Panc1 (cell line): ENCODE results near the gene SEC11A. TPM values are rescaled to one million over a fixed set of nuclear protein-coding genes. Genes with fewer than 3 reads are reported as not detected.

ENCODE experiments used
- ATAC-seq: fragments of 200-7000 bp; cut with Tn5 transposase; 2 replicates; pipeline ENCODE4 v1.9.1; 2020; ENCODE audit warnings: mild to moderate bottlenecking, moderate library complexity
- BruUV-seq: library from RNA; stranded (reverse); fragments of 400-500 nt; replicated peaks from 2 replicates; lab custom pipeline; 2021; lab: Mats Ljungman, UMichigan
- CTCF ChIA-PET: fragments of 300-600 bp; sonication (Branson Sonifier 250); formaldehyde crosslinking; loops from one replicate; lab custom pipeline; 2022; ENCODE audit warnings: antibody characterized with exemption; lab: Charles Lee
- POLR2A ChIA-PET: fragments of 300-600 bp; sonication (Branson Sonifier 250); formaldehyde crosslinking; loops from one replicate; lab custom pipeline; 2022; ENCODE audit warnings: antibody characterized with exemption; lab: Charles Lee
- DNase-seq: peaks from one replicate; pipeline ENCODE4 v3.0.0-alpha.2; 2010; ENCODE audit warnings: low read depth, low spot score
- H3K27ac ChIP-seq: 2 replicates; pipeline ENCODE4 v1.5.1; 2011; ENCODE audit warnings: mild to moderate bottlenecking, low read length, inconsistent platforms
- H3K27me3 ChIP-seq: fragments of 200-500 bp; sonication (Bioruptor generic); 2 replicates; pipeline ENCODE4 v1.6.0; 2014; ENCODE audit warnings: low read length, inconsistent platforms; ENCODE audit not compliant: control insufficient read depth, insufficient read depth
- H3K36me3 ChIP-seq: fragments of 200-500 bp; sonication (Bioruptor generic); 2 replicates; pipeline ENCODE4 v1.5.1; 2014; ENCODE audit warnings: inconsistent platforms, mild to moderate bottlenecking, low read length, moderate library complexity; ENCODE audit not compliant: control insufficient read depth, insufficient read depth
- H3K4me1 ChIP-seq: 2 replicates; pipeline ENCODE4 v1.5.1; 2011; ENCODE audit warnings: inconsistent platforms, mild to moderate bottlenecking, low read length, moderate library complexity; ENCODE audit not compliant: control insufficient read depth, insufficient read depth
- H3K4me3 ChIP-seq, 2 experiments: 2 replicates each; pipeline ENCODE4 v1.5.1; 2011 to 2012; ENCODE audit warnings: low read depth in 2 of 2, low read length in 2 of 2, mild to moderate bottlenecking in 2 of 2, inconsistent platforms in 1 of 2, moderate library complexity in 1 of 2
- H3K9me3 ChIP-seq: fragments of 200-500 bp; sonication (Bioruptor generic); 2 replicates; pipeline ENCODE4 v1.5.1; 2014; ENCODE audit warnings: low read depth, mild to moderate bottlenecking, inconsistent platforms, low read length, moderate library complexity; ENCODE audit not compliant: control insufficient read depth, insufficient read depth
- POLR2AphosphoS5 ChIP-seq: IDR thresholded peaks from 2 replicates; pipeline ENCODE4 v1.6.1; 2012; ENCODE audit warnings: mild to moderate bottlenecking, low read depth, low read length, moderate library complexity
- SIN3A ChIP-seq: IDR thresholded peaks from 2 replicates; pipeline ENCODE4 v1.6.1; 2012; ENCODE audit warnings: low read depth, mild to moderate bottlenecking, low read length, moderate library complexity, borderline replicate concordance; ENCODE audit not compliant: insufficient read depth
- TCF7L2 ChIP-seq: IDR thresholded peaks from 2 replicates; pipeline ENCODE4 v1.6.1; 2011; ENCODE audit warnings: mild to moderate bottlenecking, low read depth, low read length, inconsistent platforms
- in situ Hi-C: cut with HindIII; loops from 2 replicates; pipeline ENCODE4 v1.10.0; 2016; ENCODE audit warnings: low sequenced_read_pairs, low pct_unique_long_range_greater_than_20kb
- intact Hi-C: fragments of 100-400 bp; cut with micrococcal nuclease; formaldehyde crosslinking; loops from one replicate; pipeline ENCODE4 v1.10.0; 2022; ENCODE audit not compliant: unreplicated experiment
- total RNA-seq: library from RNA; stranded (reverse); gene quantifications from one replicate; pipeline ENCODE4 v1.2.1, GENCODE V29; 2021; ENCODE audit not compliant: unreplicated experiment
- TF ChIP-seq, protein P1 (sequence below): fragments of 450-650 bp; IDR thresholded peaks from 2 replicates; pipeline ENCODE4 v1.5.1; 2017; ENCODE audit warnings: mild to moderate bottlenecking
- TF ChIP-seq, protein P2 (sequence below), 2 experiments: IDR thresholded peaks; 2 replicates each; pipeline ENCODE4 v1.6.1; 2011 to 2012; ENCODE audit warnings: low read depth in 2 of 2, control low read depth in 1 of 2, low read length in 1 of 2, mild to moderate bottlenecking in 1 of 2, moderate library complexity in 1 of 2; ENCODE audit not compliant: insufficient read depth in 1 of 2

SEC11A gene
- total RNA-seq, 1 experiment from 2014 or later = 164 TPM

DNA sequence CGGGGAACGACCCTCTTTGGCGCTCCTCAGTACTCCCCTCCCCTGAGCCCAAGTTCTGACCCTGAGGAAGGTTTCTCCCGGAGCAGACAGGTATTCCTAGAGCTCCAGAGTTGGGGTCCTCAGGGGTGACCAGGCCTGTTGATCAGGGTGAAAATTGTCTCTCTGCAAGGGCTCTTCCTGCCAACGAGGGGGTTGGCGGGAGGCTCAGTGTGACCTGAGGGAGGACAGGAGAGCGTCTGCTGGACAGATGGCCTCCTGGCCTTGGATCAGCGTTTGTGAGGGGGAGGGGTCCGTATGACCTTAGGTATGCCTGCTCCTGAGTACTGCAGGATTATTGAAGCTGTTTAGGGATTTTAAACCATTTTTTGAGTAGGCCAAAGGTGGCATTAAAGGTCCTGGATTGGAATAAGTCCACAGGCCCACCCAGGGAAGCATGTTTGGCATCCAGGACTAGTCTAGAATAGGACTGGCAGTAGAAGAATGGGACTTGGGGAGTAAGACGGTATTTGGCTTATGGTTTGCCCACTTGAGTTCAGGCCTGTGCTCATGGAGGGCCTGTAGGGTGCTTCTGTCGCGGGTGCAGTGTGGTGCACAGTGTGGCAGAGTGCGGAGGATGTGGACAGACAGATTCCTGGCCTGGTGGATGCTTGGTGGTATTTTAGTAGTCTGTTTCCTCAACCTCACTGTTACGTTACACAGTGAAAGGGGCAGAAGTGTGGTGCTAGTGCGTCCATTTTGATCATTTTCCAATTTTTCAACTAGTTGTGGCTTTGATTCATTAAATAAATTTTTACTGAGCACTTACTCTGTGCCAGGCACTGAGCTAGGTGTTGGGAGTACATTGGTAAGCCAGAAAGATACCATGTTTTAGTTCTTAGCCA lies 33.4 kb upstream of the SEC11A start:
- in situ Hi-C loops = no loop called here
- no peak for DNase-seq
- Histone ChIP-seq H3K4me1 (peaks cover 31% of the 10 kb centered on the region), H3K4me3 (peak overlapping the region; percentile 89 to 100), H3K27ac (peak overlapping the region; percentile 94), H3K9me3 (no peaks in the 10 kb centered on the region), H3K27me3 (no peaks in the 10 kb centered on the region), H3K36me3 (no peaks in the 10 kb centered on the region; the same call in 1 of the 2 replicates)
- intact Hi-C loops = no loop called here
- no peak for TF ChIP-seq SIN3A
- TF ChIP-seq, protein P1, sequence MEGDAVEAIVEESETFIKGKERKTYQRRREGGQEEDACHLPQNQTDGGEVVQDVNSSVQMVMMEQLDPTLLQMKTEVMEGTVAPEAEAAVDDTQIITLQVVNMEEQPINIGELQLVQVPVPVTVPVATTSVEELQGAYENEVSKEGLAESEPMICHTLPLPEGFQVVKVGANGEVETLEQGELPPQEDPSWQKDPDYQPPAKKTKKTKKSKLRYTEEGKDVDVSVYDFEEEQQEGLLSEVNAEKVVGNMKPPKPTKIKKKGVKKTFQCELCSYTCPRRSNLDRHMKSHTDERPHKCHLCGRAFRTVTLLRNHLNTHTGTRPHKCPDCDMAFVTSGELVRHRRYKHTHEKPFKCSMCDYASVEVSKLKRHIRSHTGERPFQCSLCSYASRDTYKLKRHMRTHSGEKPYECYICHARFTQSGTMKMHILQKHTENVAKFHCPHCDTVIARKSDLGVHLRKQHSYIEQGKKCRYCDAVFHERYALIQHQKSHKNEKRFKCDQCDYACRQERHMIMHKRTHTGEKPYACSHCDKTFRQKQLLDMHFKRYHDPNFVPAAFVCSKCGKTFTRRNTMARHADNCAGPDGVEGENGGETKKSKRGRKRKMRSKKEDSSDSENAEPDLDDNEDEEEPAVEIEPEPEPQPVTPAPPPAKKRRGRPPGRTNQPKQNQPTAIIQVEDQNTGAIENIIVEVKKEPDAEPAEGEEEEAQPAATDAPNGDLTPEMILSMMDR = no peak
- TF ChIP-seq POLR2AphosphoS5 = no peak
- TF ChIP-seq, protein P2, sequence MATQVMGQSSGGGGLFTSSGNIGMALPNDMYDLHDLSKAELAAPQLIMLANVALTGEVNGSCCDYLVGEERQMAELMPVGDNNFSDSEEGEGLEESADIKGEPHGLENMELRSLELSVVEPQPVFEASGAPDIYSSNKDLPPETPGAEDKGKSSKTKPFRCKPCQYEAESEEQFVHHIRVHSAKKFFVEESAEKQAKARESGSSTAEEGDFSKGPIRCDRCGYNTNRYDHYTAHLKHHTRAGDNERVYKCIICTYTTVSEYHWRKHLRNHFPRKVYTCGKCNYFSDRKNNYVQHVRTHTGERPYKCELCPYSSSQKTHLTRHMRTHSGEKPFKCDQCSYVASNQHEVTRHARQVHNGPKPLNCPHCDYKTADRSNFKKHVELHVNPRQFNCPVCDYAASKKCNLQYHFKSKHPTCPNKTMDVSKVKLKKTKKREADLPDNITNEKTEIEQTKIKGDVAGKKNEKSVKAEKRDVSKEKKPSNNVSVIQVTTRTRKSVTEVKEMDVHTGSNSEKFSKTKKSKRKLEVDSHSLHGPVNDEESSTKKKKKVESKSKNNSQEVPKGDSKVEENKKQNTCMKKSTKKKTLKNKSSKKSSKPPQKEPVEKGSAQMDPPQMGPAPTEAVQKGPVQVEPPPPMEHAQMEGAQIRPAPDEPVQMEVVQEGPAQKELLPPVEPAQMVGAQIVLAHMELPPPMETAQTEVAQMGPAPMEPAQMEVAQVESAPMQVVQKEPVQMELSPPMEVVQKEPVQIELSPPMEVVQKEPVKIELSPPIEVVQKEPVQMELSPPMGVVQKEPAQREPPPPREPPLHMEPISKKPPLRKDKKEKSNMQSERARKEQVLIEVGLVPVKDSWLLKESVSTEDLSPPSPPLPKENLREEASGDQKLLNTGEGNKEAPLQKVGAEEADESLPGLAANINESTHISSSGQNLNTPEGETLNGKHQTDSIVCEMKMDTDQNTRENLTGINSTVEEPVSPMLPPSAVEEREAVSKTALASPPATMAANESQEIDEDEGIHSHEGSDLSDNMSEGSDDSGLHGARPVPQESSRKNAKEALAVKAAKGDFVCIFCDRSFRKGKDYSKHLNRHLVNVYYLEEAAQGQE (IDR thresholded peaks at IDR 0.05; ENCODE audit: insufficient read depth in 1 of 2, low read depth in 2 of 2, low read length in 1 of 2) = no peak
- no peak for TF ChIP-seq TCF7L2
- CTCF ChIA-PET = no interaction called here
- BruUV-seq = no TSS peak
- POLR2A ChIA-PET = interaction anchor here (1.3 kb wide), 1 partner anchor 33 kb away, joined by 6 read pairs; the partner anchor contains the start of gene SEC11A
- ATAC-seq = no peak

DNA sequence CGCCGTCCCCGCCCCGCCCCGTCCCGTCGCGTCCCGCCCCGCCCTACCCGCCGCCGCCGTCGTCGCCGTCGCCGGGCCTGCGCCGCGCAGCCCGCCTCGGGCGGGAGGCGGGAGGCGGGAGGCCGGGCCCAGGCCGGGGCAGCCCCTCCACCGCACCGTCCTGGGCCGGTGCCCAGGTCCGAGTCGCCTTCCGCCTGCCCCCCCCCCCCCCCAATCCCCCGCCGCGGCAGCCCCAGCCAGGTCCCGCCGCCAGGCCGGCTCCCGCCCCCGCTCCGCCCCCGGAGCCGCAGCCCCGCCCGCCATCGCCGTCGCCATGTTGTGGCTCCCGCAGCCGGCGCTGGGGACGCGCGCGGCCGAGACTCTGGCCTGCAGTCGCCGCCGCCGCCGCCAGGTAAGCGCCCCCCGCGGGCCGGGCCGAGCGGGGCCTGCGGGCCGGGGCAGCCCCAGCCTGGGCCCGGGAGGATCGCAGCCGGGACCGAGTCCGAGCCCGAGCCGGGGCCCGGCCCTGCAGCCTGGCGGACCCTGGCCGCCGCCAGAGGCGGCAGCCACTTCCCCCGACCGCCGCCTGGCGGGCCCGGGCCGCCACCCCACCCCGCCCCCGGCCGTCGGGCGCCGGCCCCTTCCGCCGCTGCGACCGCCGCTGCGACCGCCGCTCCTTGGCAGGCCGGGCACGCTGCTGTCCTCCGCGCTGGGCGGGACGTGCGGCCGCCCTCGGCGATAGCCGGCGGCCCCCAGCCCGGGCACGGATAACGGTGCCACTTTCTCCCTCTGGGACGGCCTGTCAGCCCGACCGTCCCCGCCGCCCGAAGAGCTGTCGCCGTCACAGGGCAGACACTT lies 32.6 kb upstream of the SEC11A start, which contains the start of gene ZNF592:
ZNF592 (plus strand) TSS at position 319 of the 837 bp plus-strand sequence. CDS start 34,084 bp downstream, outside the sequence.
- Histone ChIP-seq H3K9me3 (no peaks in the 10 kb centered on the region), H3K36me3 (no peaks in the 10 kb centered on the region; the same call in 1 of the 2 replicates), H3K4me3 (peak within 1 kb of the TSS; percentile 89 to 100), H3K4me1 (peaks cover 31% of the 10 kb centered on the region), H3K27ac (peak within 1 kb of the TSS; percentile 94), H3K27me3 (no peaks in the 10 kb centered on the region)
- ChIA-PET POLR2A (interaction anchor here (0.7 to 1.3 kb wide), 2 partner anchors 32 to 205 kb away, joined by 6 to 15 read pairs; partner anchors contain the start of gene SEC11A), CTCF (no interaction called here)
- peak; percentile 91 for ATAC-seq
- BruUV-seq = no TSS peak
- TF ChIP-seq SIN3A = peak; percentile 48; the same call in 1 of the 2 replicates
- peak; percentile 54; the same call in 1 of the 2 replicates for TF ChIP-seq POLR2AphosphoS5
- TF ChIP-seq TCF7L2 = no peak
- TF ChIP-seq, protein P1 = peak; percentile 69
- TF ChIP-seq, protein P2 (IDR thresholded peaks at IDR 0.05; ENCODE audit: insufficient read depth in 1 of 2, low read depth in 2 of 2, low read length in 1 of 2) = no peak
- intact Hi-C loops (no loop called here), in situ Hi-C loops (no loop called here)
- no peak for DNase-seq
